H1 (cell line): ENCODE results near the gene GATAD2B. TPM values are rescaled to one million over a fixed set of nuclear protein-coding genes. Genes with fewer than 3 reads are reported as not detected.

ENCODE experiments used
- CTCF ChIA-PET: fragments of 300-600 bp; sonication (Branson Sonifier 250); formaldehyde crosslinking; loops from one replicate; lab custom pipeline; 2021; ENCODE audit not compliant: partially characterized antibody; lab: Charles Lee
- POLR2A ChIA-PET: fragments of 300-600 bp; sonication (Branson Sonifier 250); formaldehyde crosslinking; loops from one replicate; lab custom pipeline; 2021; ENCODE audit warnings: inconsistent platforms; ENCODE audit not compliant: partially characterized antibody; lab: Charles Lee
- DNase-seq, 2 experiments: peaks; one replicate each; pipeline versions ENCODE4 v3.0.0 to v3.0.0-alpha.2; 2010 to 2022; ENCODE audit warnings: low spot score in 2 of 2, low read depth in 1 of 2, mixed read lengths in 1 of 2
- FAIRE-seq: peaks from 2 replicates; lab custom pipeline; 2011; peaks lifted over from hg19 to GRCh38; lab: Jason Lieb, UNC
- H2AFZ ChIP-seq: 2 replicates; pipeline ENCODE4 v1.8.1; 2012; ENCODE audit warnings: low read length, inconsistent platforms
- H2AK5ac ChIP-seq: 2 replicates; pipeline ENCODE4 v1.6.1; 2013; ENCODE audit warnings: low read depth, low read length
- H2BK120ac ChIP-seq: replicated peaks from 2 replicates; pipeline ENCODE3; 2013; ENCODE audit warnings: low read depth, low read length, inconsistent platforms
- H2BK12ac ChIP-seq: 2 replicates; pipeline ENCODE4 v1.6.1; 2013; ENCODE audit warnings: low read depth, low read length
- H2BK15ac ChIP-seq: 2 replicates; pipeline ENCODE4 v1.6.1; 2013; ENCODE audit warnings: low read length
- H2BK20ac ChIP-seq: 2 replicates; pipeline ENCODE4 v1.6.1; 2013; ENCODE audit warnings: low read length
- H2BK5ac ChIP-seq: 2 replicates; pipeline ENCODE4 v1.6.1; 2013; ENCODE audit warnings: low read depth, low read length
- H3K14ac ChIP-seq: 2 replicates; pipeline ENCODE4 v1.6.1; 2013; ENCODE audit warnings: inconsistent platforms; ENCODE audit not compliant: insufficient read length
- H3K18ac ChIP-seq: 2 replicates; pipeline ENCODE4 v1.6.1; 2013; ENCODE audit warnings: low read length; ENCODE audit errors: extremely low read depth
- H3K23ac ChIP-seq: 2 replicates; pipeline ENCODE4 v1.6.1; 2013; ENCODE audit warnings: inconsistent platforms; ENCODE audit not compliant: insufficient read length
- H3K23me2 ChIP-seq: 2 replicates; pipeline ENCODE4 v1.6.1; 2013; ENCODE audit warnings: low read depth, low read length
- H3K27ac ChIP-seq: 2 replicates; pipeline ENCODE4 v1.6.1; 2011; ENCODE audit warnings: low read depth, low read length, inconsistent platforms
- H3K27me3 ChIP-seq, 4 experiments: replicated peaks in 1 of 4; 1 replicate in 1 of 4; 2 replicates in 3 of 4; pipeline versions ENCODE4 v1.6.1 to v1.8.1; 2011 to 2013; ENCODE audit warnings: low read length in 3 of 4, mild to moderate bottlenecking in 3 of 4, inconsistent platforms in 2 of 4, mixed read lengths in 2 of 4, moderate library complexity in 1 of 4; ENCODE audit not compliant: control insufficient read depth in 3 of 4, insufficient read depth in 3 of 4; ENCODE audit errors: extremely low read depth in 1 of 4
- H3K36me3 ChIP-seq, 4 experiments: 2 replicates each; pipeline versions ENCODE4 v1.6.1 to v1.8.1; 2011 to 2013; ENCODE audit warnings: mild to moderate bottlenecking in 4 of 4, low read length in 3 of 4, moderate library complexity in 2 of 4, control low read depth in 1 of 4, inconsistent platforms in 1 of 4; ENCODE audit not compliant: insufficient read depth in 4 of 4, control insufficient read depth in 2 of 4
- H3K4ac ChIP-seq: replicated peaks from 2 replicates; pipeline ENCODE3; 2013; ENCODE audit warnings: low read length, low read depth, mixed read lengths, inconsistent platforms; ENCODE audit not compliant: insufficient read length
- H3K4me1 ChIP-seq, 4 experiments: replicated peaks in 1 of 4; 1 replicate in 1 of 4; 2 replicates in 3 of 4; pipeline versions ENCODE4 v1.6.1 to v1.8.1; 2011 to 2013; ENCODE audit warnings: low read length in 3 of 4, inconsistent platforms in 2 of 4, mixed read lengths in 1 of 4; ENCODE audit not compliant: insufficient read depth in 4 of 4, control insufficient read depth in 3 of 4
- H3K4me2 ChIP-seq, 2 experiments: 2 replicates each; pipeline versions ENCODE4 v1.6.1 to v1.8.1; 2011 to 2013; ENCODE audit warnings: low read depth in 2 of 2, low read length in 2 of 2, control low read depth in 1 of 2, inconsistent platforms in 1 of 2, mild to moderate bottlenecking in 1 of 2; ENCODE audit not compliant: insufficient read depth in 1 of 2
- H3K4me3 ChIP-seq, 4 experiments: fragments of 200-600, 300-600 bp in 1 of 4; sonication (generic), shearing (Covaris generic), sonication (Bioruptor Twin) in 1 of 4; 2 replicates each; pipeline versions ENCODE4 v1.5.1 to v1.8.1; 2011 to 2016; ENCODE audit warnings: low read length in 4 of 4, low read depth in 3 of 4, control low read depth in 2 of 4, inconsistent platforms in 2 of 4, mild to moderate bottlenecking in 2 of 4, mixed read lengths in 1 of 4, moderate library complexity in 1 of 4; ENCODE audit not compliant: insufficient read depth in 2 of 4; ENCODE audit errors: extremely low read depth in 1 of 4
- H3K56ac ChIP-seq: replicated peaks from 2 replicates; pipeline ENCODE3; 2013; ENCODE audit warnings: low read depth, mild to moderate bottlenecking, mixed read lengths, low read length, inconsistent platforms; ENCODE audit not compliant: insufficient read length
- H3K79me1 ChIP-seq: 2 replicates; pipeline ENCODE4 v1.6.1; 2013; ENCODE audit warnings: low read depth, low read length, control low read depth
- H3K79me2 ChIP-seq, 2 experiments: 2 replicates each; pipeline versions ENCODE4 v1.6.1 to v1.8.1; 2012 to 2013; ENCODE audit warnings: low read length in 2 of 2, mild to moderate bottlenecking in 2 of 2, inconsistent platforms in 1 of 2; ENCODE audit not compliant: insufficient read depth in 2 of 2, control insufficient read depth in 1 of 2
- H3K9ac ChIP-seq, 4 experiments: replicated peaks in 1 of 4; 1 replicate in 1 of 4; 2 replicates in 3 of 4; pipeline versions ENCODE4 v1.6.1 to v1.8.1; 2011 to 2013; ENCODE audit warnings: low read depth in 3 of 4, low read length in 3 of 4, control low read depth in 2 of 4, mild to moderate bottlenecking in 2 of 4, moderate library complexity in 2 of 4, inconsistent platforms in 1 of 4; ENCODE audit errors: extremely low read depth in 1 of 4
- H3K9me3 ChIP-seq, 2 experiments: 2 replicates each; pipeline versions ENCODE4 v1.6.1 to v1.8.1; 2012 to 2013; ENCODE audit warnings: mild to moderate bottlenecking in 2 of 2, moderate library complexity in 2 of 2, control low read depth in 1 of 2, inconsistent platforms in 1 of 2, low read depth in 1 of 2, low read length in 1 of 2, mixed read lengths in 1 of 2; ENCODE audit not compliant: insufficient read depth in 2 of 2
- H4K20me1 ChIP-seq, 2 experiments: replicated peaks in 1 of 2; 2 replicates each; pipeline versions ENCODE3 to v1.8.1; 2011 to 2013; ENCODE audit warnings: inconsistent platforms in 2 of 2, low read length in 2 of 2, mild to moderate bottlenecking in 1 of 2; ENCODE audit not compliant: insufficient read depth in 2 of 2, control insufficient read depth in 1 of 2
- H4K5ac ChIP-seq: 2 replicates; pipeline ENCODE4 v1.6.1; 2013; ENCODE audit warnings: low read length, low read depth, mixed read lengths, inconsistent platforms; ENCODE audit not compliant: insufficient read length
- H4K8ac ChIP-seq: 2 replicates; pipeline ENCODE4 v1.8.0; 2013; ENCODE audit warnings: mild to moderate bottlenecking, moderate library complexity, low read length, inconsistent platforms; ENCODE audit not compliant: insufficient read depth; ENCODE audit errors: extremely low read depth
- H4K91ac ChIP-seq: replicated peaks from 2 replicates; pipeline ENCODE3; 2013; ENCODE audit warnings: low read length, mixed read lengths, inconsistent platforms; ENCODE audit not compliant: insufficient read length
- EP300 ChIP-seq, 2 experiments: IDR thresholded peaks; 1 replicate in 1 of 2; 2 replicates in 1 of 2; pipeline ENCODE4 v1.6.1; 2011 to 2012; ENCODE audit warnings: low read depth in 2 of 2, low read length in 2 of 2, mild to moderate bottlenecking in 2 of 2, borderline replicate concordance in 1 of 2, inconsistent platforms in 1 of 2, moderate library complexity in 1 of 2
- WGBS, 2 experiments: shearing (Covaris generic) in 1 of 2; methylation state at CpG; one replicate each; pipeline versions ENCODE4 v1.1.6 to v1.1.7; 2013 to 2015; ENCODE audit warnings: low lambda C conversion rate in 2 of 2, mixed read lengths in 2 of 2, inconsistent platforms in 1 of 2, low coverage in 1 of 2, missing lambda C conversion rate in 1 of 2; ENCODE audit not compliant: insufficient replicate concordance in 2 of 2, insufficient coverage in 1 of 2, insufficient read length in 1 of 2; ENCODE audit errors: extremely low coverage in 1 of 2, missing lambda C conversion rate in 1 of 2; 5-methylcytosine and 5-hydroxymethylcytosine counted together
- polyA plus RNA-seq, 7 experiments: library from polyadenylated mRNA; depleted of rRNA in 3 of 7; stranded (reverse) in 5 of 7; unstranded in 2 of 7; fragments of >200 nt in 5 of 7; fragments of 200-250 nt in 2 of 7; gene quantifications; 1 replicate in 5 of 7; 2 replicates in 1 of 7; 4 replicates in 1 of 7; pipeline versions ENCODE4 v1.2.1 to v1.2.3, GENCODE V29; 2011 to 2013; ENCODE audit warnings: missing spikeins in 2 of 7, mixed read lengths in 2 of 7
- total RNA-seq: library from RNA; stranded (reverse); fragmentation: NEBNext Ultra II Directional; extraction: Animal tissue kit (Norgen Biotek cat#: 25700); gene quantifications from 2 replicates; pipeline ENCODE4 v1.2.1, GENCODE V29; 2021
- TF ChIP-seq, protein P1 (sequence below): IDR thresholded peaks from 2 replicates; pipeline ENCODE4 v1.6.1; 2012; ENCODE audit warnings: inconsistent platforms

GATAD2B gene
- total and polyA plus RNA-seq, 2 of the 8 experiments (the other 6 are each of a cell fraction or from before 2014, with no cell fraction given): 8.4 to 39.1 TPM

DNA sequence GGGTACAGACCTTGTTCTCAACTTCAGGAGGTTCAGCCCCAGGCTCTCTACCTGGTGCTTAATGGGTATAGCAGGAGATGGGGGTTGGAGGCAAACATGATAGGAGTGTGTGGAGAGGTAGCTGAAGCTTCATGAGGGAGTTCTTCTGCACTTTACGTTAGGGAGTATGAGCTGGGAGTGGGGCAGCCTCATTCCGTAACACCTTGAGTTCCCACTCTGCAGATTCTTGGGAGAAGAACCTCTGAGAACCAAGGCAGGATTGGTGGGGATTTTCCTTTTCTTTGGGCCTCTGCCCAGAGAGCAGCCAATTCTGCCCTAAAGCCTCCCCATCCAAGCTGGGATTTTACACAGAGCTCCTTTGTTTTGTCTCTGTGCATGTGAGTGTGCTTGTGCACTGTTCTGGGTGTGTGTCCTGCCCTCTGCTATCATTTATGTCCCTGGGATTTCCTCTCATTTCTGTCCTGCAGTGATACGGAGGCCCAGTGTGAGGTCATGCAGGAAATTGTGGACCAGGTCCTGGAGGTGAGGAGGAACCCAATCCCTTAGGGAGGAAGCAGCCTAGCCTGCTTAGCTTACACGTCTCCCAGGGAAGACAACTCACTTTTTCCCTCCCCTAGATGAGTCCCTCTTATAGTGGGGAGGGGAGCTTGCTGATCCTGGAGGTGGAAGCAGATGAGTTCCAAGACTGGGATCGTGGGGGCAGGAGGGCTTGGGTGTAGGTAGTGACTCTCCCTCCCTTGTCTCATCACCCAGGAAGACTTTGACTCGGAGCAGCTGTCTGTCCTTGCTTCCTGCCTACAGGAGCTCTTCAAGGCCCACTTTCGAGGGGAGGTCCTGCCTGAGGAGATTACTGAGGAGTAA lies 159.2 kb downstream of the GATAD2B start:
- no peak for DNase-seq
- ChIA-PET CTCF (interaction anchor here (0.6 to 12.1 kb wide), 7 partner anchors 9 to 88 kb away, joined by 3 to 172 read pairs (median 7); partner anchors contain the start of genes ILF2, NPR1 and SLC27A3), POLR2A (interaction anchor here (0.6 to 2.2 kb wide), 6 partner anchors 9 to 129 kb away, joined by 3 to 7 read pairs (median 4); no protein-coding TSS in a partner anchor)
- Histone ChIP-seq H2BK12ac (no peak overlapping the region), H3K9me3 (no peaks in the 10 kb centered on the region), H4K5ac (no peak overlapping the region), H3K79me2 (no peaks in the 10 kb centered on the region), H2AK5ac (no peak overlapping the region), H3K27ac (no peak overlapping the region), H2BK20ac (no peak overlapping the region), H3K4me3 (no peak overlapping the region), H3K79me1 (no peaks in the 10 kb centered on the region), H3K9ac (no peak overlapping the region), H3K4me1 (no peaks in the 10 kb centered on the region), H4K8ac (no peak overlapping the region), H2BK15ac (no peak overlapping the region), H3K4ac (no peak overlapping the region), H3K36me3 (peaks cover 19 to 71% (median 63%) of the 10 kb centered on the region in 4 experiments), H3K56ac (no peak overlapping the region), H2AFZ (no peak overlapping the region), H3K27me3 (no peaks in the 10 kb centered on the region), H3K14ac (no peak overlapping the region), H3K18ac (no peak overlapping the region), H2BK120ac (no peak overlapping the region), H3K23ac (no peak overlapping the region), H3K4me2 (no peak overlapping the region), H4K91ac (no peak overlapping the region), H3K23me2 (no peaks in the 10 kb centered on the region), H4K20me1 (no peaks in the 10 kb centered on the region), H2BK5ac (no peak overlapping the region)
- WGBS, 2 experiments: 89% methylated on average over 7 of the region's 7 CpGs; no CpG with 5 or more reads in 1 of the 2 experiments
- no peak for TF ChIP-seq EP300 (IDR thresholded peaks at IDR 0.05; ENCODE audit: borderline replicate concordance in 1 of 2, low read depth in 2 of 2, low read length in 2 of 2)
- TF ChIP-seq, protein P1, sequence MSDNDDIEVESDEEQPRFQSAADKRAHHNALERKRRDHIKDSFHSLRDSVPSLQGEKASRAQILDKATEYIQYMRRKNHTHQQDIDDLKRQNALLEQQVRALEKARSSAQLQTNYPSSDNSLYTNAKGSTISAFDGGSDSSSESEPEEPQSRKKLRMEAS: no peak
- no peak for FAIRE-seq
